Heart left ventricle (tissue), 13 donors: Measurements from ENCODE around the gene IL15RA.

Source experiments
- CTCF ChIP-seq, 12 donors: fragments of 200-600 bp; sonication (generic) in 4 of 12; IDR thresholded peaks; one replicate each; pipeline versions ENCODE4 v1.5.0 to v1.8.0; 2018 to 2022; ENCODE audit warnings: antibody characterized with exemption in 12 of 12, mild to moderate bottlenecking in 5 of 12
- POLR2A ChIP-seq, 2 donors: fragments of 450-650 bp; IDR thresholded peaks; one replicate each; pipeline ENCODE4 v1.6.1; 2017; ENCODE audit warnings: antibody characterized with exemption in 2 of 2, mild to moderate bottlenecking in 2 of 2, moderate library complexity in 2 of 2
- donor health status: ischemic (EF 13 %, LVEDD 7.1; RV severe dilation, severe dysfunction).
- donor health status: DM: no; HTN: yes; CAD: no.
- donor health status: DM: no; HTN: no; CAD: no.
- donor health status: ischemic (EF 25% LVEDD 6.9; RV normal size, moderate dysfunction).
- donor health status: ischemic (EF 25% LVEDD 5.7; RV mildly dilated, moderate dysfunction).
- donor health status: ischemic (EF 35%, LVEDD 5.7; RV mildly dilated, moderate dysfunction).
- donor health status: nonischemic (EF 11% LVEDD 7.7; RV severe dilation, severe dysfunction).
- donor health status: DM: yes; HTN: yes; CAD: no.
- donor health status: PGD.
- donor health status: ischemic (EF 29% LVEDD 5.4; RV normal size, mild dysfunction).
- donor health status: nonischemic (EF 23%, LVEDD 6.1; RV moderate dilation, normal function).

- TF ChIP-seq CTCF (IDR thresholded peaks at IDR 0.05) (no peak), POLR2A (IDR thresholded peaks at IDR 0.05) (no peak)
Measured at GRCh38 chr10:6020826-6021225, 43.5 kb upstream of the IL15RA start.
